ENCODE results near the gene ZEB1.

ZEB1 gene

GRCh38 chr10:31477584-31477983 is 158.6 kb downstream of the ZEB1 start:
- in situ Hi-C loops (cut with MboI; ENCODE audit: low sequenced_read_pairs) = loop anchor here (25.0 kb wide), 1 partner anchor 715 kb away; no protein-coding TSS in a partner anchor

- in situ Hi-C loops (cut with MboI; ENCODE audit: low sequenced_read_pairs) = loop anchor here (25.0 kb wide), 1 partner anchor 717 kb away; no protein-coding TSS in a partner anchor
Observed at GRCh38 chr10:31479752-31480151, 160.7 kb downstream of the ZEB1 start.

- in situ Hi-C loops (cut with MboI; ENCODE audit: low sequenced_read_pairs) = loop anchor here (25.0 kb wide), 1 partner anchor 721 kb away; no protein-coding TSS in a partner anchor
Observed at GRCh38 chr10:31483546-31483945, 164.5 kb downstream of the ZEB1 start.

GRCh38 chr10:31484431-31485135 is 165.6 kb downstream of the ZEB1 start:
- in situ Hi-C loops (cut with MboI; ENCODE audit: low sequenced_read_pairs) = loop anchor here (25.0 kb wide), 1 partner anchor 722 kb away; no protein-coding TSS in a partner anchor

- in situ Hi-C loops (cut with MboI; ENCODE audit: low sequenced_read_pairs) = loop anchor here (25.0 kb wide), 1 partner anchor 729 kb away; no protein-coding TSS in a partner anchor
Observed at GRCh38 chr10:31490858-31491504, 172.0 kb downstream of the ZEB1 start.

- in situ Hi-C loops (cut with MboI; ENCODE audit: low sequenced_read_pairs) = no loop called here
Observed at GRCh38 chr10:31507427-31507826, 188.4 kb downstream of the ZEB1 start.

GRCh38 chr10:31508234-31508633 is 189.2 kb downstream of the ZEB1 start:
- in situ Hi-C loops (cut with MboI; ENCODE audit: low sequenced_read_pairs) = no loop called here

- in situ Hi-C loops (cut with MboI; ENCODE audit: low sequenced_read_pairs) = no loop called here
Observed at GRCh38 chr10:31508882-31509281, 189.9 kb downstream of the ZEB1 start.

GRCh38 chr10:31509989-31510388 is 191.0 kb downstream of the ZEB1 start:
- in situ Hi-C loops (cut with MboI; ENCODE audit: low sequenced_read_pairs) = no loop called here

GRCh38 chr10:31515116-31515515 is 196.1 kb downstream of the ZEB1 start:
- in situ Hi-C loops (cut with MboI; ENCODE audit: low sequenced_read_pairs) = no loop called here

GRCh38 chr10:31515819-31516402 is 196.9 kb downstream of the ZEB1 start:
- in situ Hi-C loops (cut with MboI; ENCODE audit: low sequenced_read_pairs) = no loop called here

GRCh38 chr10:31520986-31521831 is 202.2 kb downstream of the ZEB1 start:
- in situ Hi-C loops (cut with MboI; ENCODE audit: low sequenced_read_pairs) = no loop called here

- in situ Hi-C loops (cut with MboI; ENCODE audit: low sequenced_read_pairs) = no loop called here
Observed at GRCh38 chr10:31522820-31523219, 203.8 kb downstream of the ZEB1 start.

- in situ Hi-C loops (cut with MboI; ENCODE audit: low sequenced_read_pairs) = no loop called here
Observed at GRCh38 chr10:31524460-31524859, 205.4 kb downstream of the ZEB1 start.

GRCh38 chr10:31526178-31526577 is 207.2 kb downstream of the ZEB1 start:
- in situ Hi-C loops (cut with MboI; ENCODE audit: low sequenced_read_pairs) = no loop called here

GRCh38 chr10:31526681-31527080 is 207.7 kb downstream of the ZEB1 start:
- in situ Hi-C loops (cut with MboI; ENCODE audit: low sequenced_read_pairs) = no loop called here

- in situ Hi-C loops (cut with MboI; ENCODE audit: low sequenced_read_pairs) = no loop called here
Observed at GRCh38 chr10:31528831-31529230, 209.8 kb downstream of the ZEB1 start.

GRCh38 chr10:31536302-31536701 is 217.3 kb downstream of the ZEB1 start:
- in situ Hi-C loops (cut with MboI; ENCODE audit: low sequenced_read_pairs) = no loop called here

- in situ Hi-C loops (cut with MboI; ENCODE audit: low sequenced_read_pairs) = no loop called here
Observed at GRCh38 chr10:31549896-31550295, 230.9 kb downstream of the ZEB1 start.

GRCh38 chr10:31554556-31554955 is 235.5 kb downstream of the ZEB1 start:
- in situ Hi-C loops (cut with MboI; ENCODE audit: low sequenced_read_pairs) = no loop called here

GRCh38 chr10:31557854-31558253 is 238.8 kb downstream of the ZEB1 start:
- in situ Hi-C loops (cut with MboI; ENCODE audit: low sequenced_read_pairs) = no loop called here

All from HL-60/S4 (cell line).